Measurements from ENCODE around the gene C3orf22.

The C3orf22 gene

GRCh38 chr3:126528800-126529541 is 29.8 kb downstream of the C3orf22 start:
- no peaks in the 10 kb centered on the region for H3K9me3 ChIP-seq (ENCODE audit: control insufficient read depth, insufficient read depth, low read length)
- H3K27me3 ChIP-seq (ENCODE audit: control insufficient read depth, insufficient read depth, low read length) = peaks cover 7% of the 10 kb centered on the region
- no peak overlapping the region for H3K9ac ChIP-seq (ENCODE audit: low read depth, low read length)
- H3K4me1 ChIP-seq (ENCODE audit: control insufficient read depth, insufficient read depth, low read length) = no peaks in the 10 kb centered on the region
- no peaks in the 10 kb centered on the region for H3K36me3 ChIP-seq (ENCODE audit: control insufficient read depth, insufficient read depth, low read length)
- H3K4me3 ChIP-seq (ENCODE audit: low read depth, low read length) = no peak overlapping the region

GRCh38 chr3:126528419-126528799 is 30.3 kb downstream of the C3orf22 start:
- peaks cover 2% of the 10 kb centered on the region for H3K4me1 ChIP-seq (ENCODE audit: control insufficient read depth, insufficient read depth, low read length)
- H3K36me3 ChIP-seq (ENCODE audit: control insufficient read depth, insufficient read depth, low read length) = no peaks in the 10 kb centered on the region
- no peaks in the 10 kb centered on the region for H3K9me3 ChIP-seq (ENCODE audit: control insufficient read depth, insufficient read depth, low read length)
- H3K9ac ChIP-seq (ENCODE audit: low read depth, low read length) = no peak overlapping the region
- peaks cover 11% of the 10 kb centered on the region for H3K27me3 ChIP-seq (ENCODE audit: control insufficient read depth, insufficient read depth, low read length)
- no peak overlapping the region for H3K4me3 ChIP-seq (ENCODE audit: low read depth, low read length)

- H3K9me3 ChIP-seq (ENCODE audit: control insufficient read depth, insufficient read depth, low read length) = no peaks in the 10 kb centered on the region
- H3K9ac ChIP-seq (ENCODE audit: low read depth, low read length) = no peak overlapping the region
- H3K27me3 ChIP-seq (ENCODE audit: control insufficient read depth, insufficient read depth, low read length) = peaks cover 18% of the 10 kb centered on the region
- no peaks in the 10 kb centered on the region for H3K36me3 ChIP-seq (ENCODE audit: control insufficient read depth, insufficient read depth, low read length)
- no peak overlapping the region for H3K4me3 ChIP-seq (ENCODE audit: low read depth, low read length)
- H3K4me1 ChIP-seq (ENCODE audit: control insufficient read depth, insufficient read depth, low read length) = peaks cover 2% of the 10 kb centered on the region
Observed at GRCh38 chr3:126527455-126528211, 31.1 kb downstream of the C3orf22 start.

GRCh38 chr3:126527006-126527405 is 31.7 kb downstream of the C3orf22 start:
- Histone ChIP-seq H3K9me3 (ENCODE audit: control insufficient read depth, insufficient read depth, low read length) (no peaks in the 10 kb centered on the region), H3K4me1 (ENCODE audit: control insufficient read depth, insufficient read depth, low read length) (peaks cover 2% of the 10 kb centered on the region), H3K27me3 (ENCODE audit: control insufficient read depth, insufficient read depth, low read length) (peaks cover 21% of the 10 kb centered on the region), H3K9ac (ENCODE audit: low read depth, low read length) (no peak overlapping the region), H3K4me3 (ENCODE audit: low read depth, low read length) (no peak overlapping the region), H3K36me3 (ENCODE audit: control insufficient read depth, insufficient read depth, low read length) (no peaks in the 10 kb centered on the region)

GRCh38 chr3:126526668-126527005 is 32.1 kb downstream of the C3orf22 start:
- no peak overlapping the region for H3K9ac ChIP-seq (ENCODE audit: low read depth, low read length)
- H3K4me3 ChIP-seq (ENCODE audit: low read depth, low read length) = no peak overlapping the region
- H3K36me3 ChIP-seq (ENCODE audit: control insufficient read depth, insufficient read depth, low read length) = no peaks in the 10 kb centered on the region
- H3K4me1 ChIP-seq (ENCODE audit: control insufficient read depth, insufficient read depth, low read length) = peaks cover 2% of the 10 kb centered on the region
- H3K27me3 ChIP-seq (ENCODE audit: control insufficient read depth, insufficient read depth, low read length) = peaks cover 21% of the 10 kb centered on the region
- H3K9me3 ChIP-seq (ENCODE audit: control insufficient read depth, insufficient read depth, low read length) = no peaks in the 10 kb centered on the region

GRCh38 chr3:126525853-126526667 is 32.7 kb downstream of the C3orf22 start:
- Histone ChIP-seq H3K9ac (ENCODE audit: low read depth, low read length) (no peak overlapping the region), H3K36me3 (ENCODE audit: control insufficient read depth, insufficient read depth, low read length) (no peaks in the 10 kb centered on the region), H3K4me3 (ENCODE audit: low read depth, low read length) (no peak overlapping the region), H3K9me3 (ENCODE audit: control insufficient read depth, insufficient read depth, low read length) (no peaks in the 10 kb centered on the region), H3K27me3 (ENCODE audit: control insufficient read depth, insufficient read depth, low read length) (peaks cover 21% of the 10 kb centered on the region), H3K4me1 (ENCODE audit: control insufficient read depth, insufficient read depth, low read length) (peaks cover 2% of the 10 kb centered on the region)

GRCh38 chr3:126525091-126525852 is 33.5 kb downstream of the C3orf22 start:
- H3K27me3 ChIP-seq (ENCODE audit: control insufficient read depth, insufficient read depth, low read length) = peaks cover 21% of the 10 kb centered on the region
- no peaks in the 10 kb centered on the region for H3K36me3 ChIP-seq (ENCODE audit: control insufficient read depth, insufficient read depth, low read length)
- no peak overlapping the region for H3K9ac ChIP-seq (ENCODE audit: low read depth, low read length)
- peaks cover 2% of the 10 kb centered on the region for H3K4me1 ChIP-seq (ENCODE audit: control insufficient read depth, insufficient read depth, low read length)
- H3K4me3 ChIP-seq (ENCODE audit: low read depth, low read length) = peak overlapping the region; percentile 50
- no peaks in the 10 kb centered on the region for H3K9me3 ChIP-seq (ENCODE audit: control insufficient read depth, insufficient read depth, low read length)

GRCh38 chr3:126524429-126524988 is 34.2 kb downstream of the C3orf22 start:
- Histone ChIP-seq H3K27me3 (ENCODE audit: control insufficient read depth, insufficient read depth, low read length) (peaks cover 21% of the 10 kb centered on the region), H3K4me1 (ENCODE audit: control insufficient read depth, insufficient read depth, low read length) (peaks cover 2% of the 10 kb centered on the region), H3K9ac (ENCODE audit: low read depth, low read length) (no peak overlapping the region), H3K36me3 (ENCODE audit: control insufficient read depth, insufficient read depth, low read length) (no peaks in the 10 kb centered on the region), H3K9me3 (ENCODE audit: control insufficient read depth, insufficient read depth, low read length) (no peaks in the 10 kb centered on the region), H3K4me3 (ENCODE audit: low read depth, low read length) (peak overlapping the region; percentile 50)

- Histone ChIP-seq H3K9ac (ENCODE audit: low read depth, low read length) (no peak within 1 kb of the TSS), H3K4me3 (ENCODE audit: low read depth, low read length) (peak within 1 kb of the TSS; percentile 50), H3K9me3 (ENCODE audit: control insufficient read depth, insufficient read depth, low read length) (no peaks in the 10 kb centered on the region), H3K36me3 (ENCODE audit: control insufficient read depth, insufficient read depth, low read length) (no peaks in the 10 kb centered on the region), H3K4me1 (ENCODE audit: control insufficient read depth, insufficient read depth, low read length) (peaks cover 2% of the 10 kb centered on the region), H3K27me3 (ENCODE audit: control insufficient read depth, insufficient read depth, low read length) (peaks cover 21% of the 10 kb centered on the region)
Observed at GRCh38 chr3:126523745-126524428, 34.8 kb downstream of the C3orf22 start, which contains the start of gene CHST13. CHST13 (plus strand) TSS chr3:126524155; CDS start chr3:126524333, 178 bp downstream.

- Histone ChIP-seq H3K9me3 (ENCODE audit: control insufficient read depth, insufficient read depth, low read length) (no peaks in the 10 kb centered on the region), H3K9ac (ENCODE audit: low read depth, low read length) (no peak overlapping the region), H3K36me3 (ENCODE audit: control insufficient read depth, insufficient read depth, low read length) (no peaks in the 10 kb centered on the region), H3K27me3 (ENCODE audit: control insufficient read depth, insufficient read depth, low read length) (peaks cover 21% of the 10 kb centered on the region), H3K4me1 (ENCODE audit: control insufficient read depth, insufficient read depth, low read length) (peaks cover 2% of the 10 kb centered on the region), H3K4me3 (ENCODE audit: low read depth, low read length) (no peak overlapping the region)
Observed at GRCh38 chr3:126522363-126522788, 36.4 kb downstream of the C3orf22 start.
